ENCODE results near the gene SECTM1. TPM values are rescaled to one million over a fixed set of nuclear protein-coding genes. Genes with fewer than 3 reads are reported as not detected.

The SECTM1 gene
- total RNA-seq, 2 donors from 2014 or later = not detected

DNA sequence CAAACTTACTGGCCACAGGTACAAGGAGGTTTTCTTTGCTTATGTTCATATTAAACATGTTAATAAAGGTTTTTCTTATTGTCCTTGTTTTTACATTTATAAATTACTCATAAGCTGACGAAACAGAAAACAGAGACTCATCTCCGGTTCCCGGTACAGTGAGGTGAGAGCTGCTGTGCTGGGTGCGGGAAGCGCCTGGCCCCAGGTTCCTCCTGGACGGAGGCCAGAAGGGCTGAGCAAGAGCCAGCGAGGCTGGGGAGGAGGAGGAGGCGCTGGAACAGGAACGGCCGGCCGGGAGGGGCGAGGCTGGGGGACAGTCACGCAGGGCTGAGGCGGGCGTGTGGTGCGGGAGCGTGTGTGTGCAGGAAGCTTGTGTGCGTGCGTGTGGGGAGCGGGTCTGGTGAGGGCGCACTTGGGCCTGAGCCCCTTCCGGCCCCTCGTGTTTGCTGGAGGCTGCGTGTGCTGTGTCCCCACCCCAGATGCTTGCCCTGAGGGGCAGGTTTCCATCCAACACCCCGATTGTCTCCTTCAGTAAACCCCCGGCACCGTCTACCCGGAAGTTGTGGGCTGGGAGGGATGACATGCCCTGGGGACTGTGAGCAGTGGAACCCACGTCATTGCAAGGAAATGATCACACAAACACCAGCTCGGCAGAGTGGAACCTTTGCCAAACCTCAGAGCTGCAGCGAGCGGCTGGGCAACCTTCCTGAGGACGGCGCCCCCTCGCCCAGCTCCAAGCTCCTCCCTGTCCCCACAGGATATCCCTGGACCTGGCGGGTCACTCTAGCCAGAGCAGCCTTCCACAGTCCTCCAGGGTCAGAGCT, 35.6 kb downstream of the SECTM1 start:
- DNase-seq = peak; percentile 59
- TF ChIP-seq, protein P1, sequence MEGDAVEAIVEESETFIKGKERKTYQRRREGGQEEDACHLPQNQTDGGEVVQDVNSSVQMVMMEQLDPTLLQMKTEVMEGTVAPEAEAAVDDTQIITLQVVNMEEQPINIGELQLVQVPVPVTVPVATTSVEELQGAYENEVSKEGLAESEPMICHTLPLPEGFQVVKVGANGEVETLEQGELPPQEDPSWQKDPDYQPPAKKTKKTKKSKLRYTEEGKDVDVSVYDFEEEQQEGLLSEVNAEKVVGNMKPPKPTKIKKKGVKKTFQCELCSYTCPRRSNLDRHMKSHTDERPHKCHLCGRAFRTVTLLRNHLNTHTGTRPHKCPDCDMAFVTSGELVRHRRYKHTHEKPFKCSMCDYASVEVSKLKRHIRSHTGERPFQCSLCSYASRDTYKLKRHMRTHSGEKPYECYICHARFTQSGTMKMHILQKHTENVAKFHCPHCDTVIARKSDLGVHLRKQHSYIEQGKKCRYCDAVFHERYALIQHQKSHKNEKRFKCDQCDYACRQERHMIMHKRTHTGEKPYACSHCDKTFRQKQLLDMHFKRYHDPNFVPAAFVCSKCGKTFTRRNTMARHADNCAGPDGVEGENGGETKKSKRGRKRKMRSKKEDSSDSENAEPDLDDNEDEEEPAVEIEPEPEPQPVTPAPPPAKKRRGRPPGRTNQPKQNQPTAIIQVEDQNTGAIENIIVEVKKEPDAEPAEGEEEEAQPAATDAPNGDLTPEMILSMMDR (conservative IDR thresholded peaks at IDR 0.05) = no peak
- H3K27me3 Mint-ChIP-seq (ENCODE audit: insufficient read depth) = peaks cover 23% of the 10 kb centered on the region
- no peak overlapping the region for H3K4me3 Mint-ChIP-seq
- H3K27me3 ChIP-seq (ENCODE audit: control insufficient read depth, insufficient read depth, low read length, poor library complexity, severe bottlenecking) = no peaks in the 10 kb centered on the region
- no peaks in the 10 kb centered on the region for H3K9me3 Mint-ChIP-seq
- H3K4me1 ChIP-seq (ENCODE audit: control insufficient read depth, insufficient read depth, low read length) = no peaks in the 10 kb centered on the region
- H3K36me3 Mint-ChIP-seq (ENCODE audit: low read depth) = no peaks in the 10 kb centered on the region
- no peak overlapping the region for H3K27ac ChIP-seq (ENCODE audit: low read depth, low read length)
- 87 to 88% methylated on average over 17 to 36 of the region's 36 CpGs for WGBS, 2 experiments (ENCODE audit: insufficient coverage in 1 of 2, insufficient read length in 1 of 2)
- peaks cover 8% of the 10 kb centered on the region for H3K4me1 Mint-ChIP-seq
- H3K9ac ChIP-seq (ENCODE audit: extremely low read depth, low read length, poor library complexity, severe bottlenecking) = no peak overlapping the region
- no peaks in the 10 kb centered on the region for H3K9me3 ChIP-seq (ENCODE audit: control insufficient read depth, low read length)
- H3K36me3 ChIP-seq (ENCODE audit: control insufficient read depth, insufficient read depth, low read length) = no peaks in the 10 kb centered on the region
- H3K4me3 ChIP-seq (ENCODE audit: low read length) = no peak overlapping the region
- no peak overlapping the region for H3K27ac Mint-ChIP-seq

DNA sequence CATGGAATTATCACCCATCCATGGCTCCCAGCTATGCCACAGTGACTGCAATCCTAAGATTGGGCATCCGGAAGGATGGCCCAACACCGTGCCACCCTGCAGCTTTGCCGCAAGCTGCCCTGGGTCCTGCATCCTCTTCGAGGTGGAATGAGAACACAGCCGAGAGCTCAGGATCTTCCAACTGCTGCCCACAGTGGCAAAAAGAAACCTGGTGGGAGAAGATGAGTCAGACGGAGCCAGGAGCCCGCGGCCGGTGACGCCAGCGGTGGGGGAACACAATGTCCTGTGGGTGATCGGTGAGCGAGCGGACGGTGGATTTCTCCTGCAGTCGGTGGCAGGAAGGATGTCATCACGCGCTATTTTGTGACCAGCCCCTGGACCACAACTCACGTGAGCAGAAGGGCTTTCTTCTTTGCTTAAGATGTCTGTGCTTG, 36.3 kb downstream of the SECTM1 start:
- H3K4me3 ChIP-seq (ENCODE audit: low read length) = no peak overlapping the region
- no peak overlapping the region for H3K27ac ChIP-seq (ENCODE audit: low read depth, low read length)
- no peaks in the 10 kb centered on the region for H3K4me1 ChIP-seq (ENCODE audit: control insufficient read depth, insufficient read depth, low read length)
- no peaks in the 10 kb centered on the region for H3K9me3 ChIP-seq (ENCODE audit: control insufficient read depth, low read length)
- H3K27me3 ChIP-seq (ENCODE audit: control insufficient read depth, insufficient read depth, low read length, poor library complexity, severe bottlenecking) = no peaks in the 10 kb centered on the region
- Mint-ChIP-seq H3K9me3 (no peaks in the 10 kb centered on the region), H3K4me3 (no peak overlapping the region), H3K27ac (no peak overlapping the region), H3K36me3 (ENCODE audit: low read depth) (no peaks in the 10 kb centered on the region), H3K4me1 (peaks cover 8% of the 10 kb centered on the region), H3K27me3 (ENCODE audit: insufficient read depth) (peaks cover 23% of the 10 kb centered on the region)
- 88 to 90% methylated on average over 18 to 19 of the region's 19 CpGs for WGBS, 2 experiments (ENCODE audit: insufficient coverage in 1 of 2, insufficient read length in 1 of 2)
- no peak overlapping the region for H3K9ac ChIP-seq (ENCODE audit: extremely low read depth, low read length, poor library complexity, severe bottlenecking)
- DNase-seq = no peak
- no peaks in the 10 kb centered on the region for H3K36me3 ChIP-seq (ENCODE audit: control insufficient read depth, insufficient read depth, low read length)
- TF ChIP-seq, protein P1 (conservative IDR thresholded peaks at IDR 0.05) = no peak

DNA sequence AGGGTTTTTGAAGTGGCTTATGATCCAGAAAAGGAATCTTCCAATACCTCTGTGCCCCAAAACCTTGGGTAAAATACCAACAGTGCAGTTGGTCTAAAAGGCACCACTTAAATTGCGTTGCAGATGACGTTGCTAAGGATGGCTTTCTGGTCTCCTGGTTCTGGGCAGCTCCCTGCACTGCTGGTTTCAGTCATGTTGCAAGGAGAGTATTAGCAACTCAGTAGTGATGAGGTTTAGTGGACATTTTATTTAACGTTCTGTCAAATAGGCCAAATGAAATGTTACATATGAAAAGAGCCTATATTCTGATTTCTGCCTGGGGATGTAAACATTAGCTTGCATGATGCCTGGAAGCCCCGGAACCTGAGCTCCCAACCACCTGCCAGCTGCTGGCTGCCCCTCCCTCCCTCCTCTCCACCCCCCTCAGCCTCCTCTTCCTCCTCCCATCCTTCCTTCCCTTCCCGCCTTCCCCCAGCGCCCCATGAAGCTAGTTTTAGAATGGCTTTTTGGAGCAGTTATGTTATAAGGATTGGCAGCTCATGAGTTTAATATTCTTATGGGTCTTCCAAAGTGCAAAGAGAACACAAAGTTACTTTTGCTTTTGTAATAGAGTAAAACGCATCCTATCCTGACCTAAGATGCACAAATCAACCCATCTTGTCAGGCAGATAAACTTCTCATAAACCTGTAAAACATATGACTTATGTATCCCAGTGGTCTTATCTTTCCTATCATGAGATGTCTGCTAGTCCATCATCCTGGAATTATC, 36.9 kb downstream of the SECTM1 start:
- TF ChIP-seq, protein P1 (conservative IDR thresholded peaks at IDR 0.05) = no peak
- H3K4me3 ChIP-seq (ENCODE audit: low read length) = no peak overlapping the region
- H3K9me3 ChIP-seq (ENCODE audit: control insufficient read depth, low read length) = no peaks in the 10 kb centered on the region
- no peaks in the 10 kb centered on the region for H3K36me3 Mint-ChIP-seq (ENCODE audit: low read depth)
- WGBS, 2 experiments (ENCODE audit: insufficient coverage in 1 of 2, insufficient read length in 1 of 2) = 75 to 85% methylated on average over 4 to 5 of the region's 7 CpGs
- DNase-seq = no peak
- H3K9me3 Mint-ChIP-seq = no peaks in the 10 kb centered on the region
- no peak overlapping the region for H3K27ac ChIP-seq (ENCODE audit: low read depth, low read length)
- no peaks in the 10 kb centered on the region for H3K27me3 ChIP-seq (ENCODE audit: control insufficient read depth, insufficient read depth, low read length, poor library complexity, severe bottlenecking)
- H3K4me3 Mint-ChIP-seq = no peak overlapping the region
- H3K27ac Mint-ChIP-seq = no peak overlapping the region
- H3K4me1 Mint-ChIP-seq = peaks cover 8% of the 10 kb centered on the region
- no peaks in the 10 kb centered on the region for H3K4me1 ChIP-seq (ENCODE audit: control insufficient read depth, insufficient read depth, low read length)
- no peaks in the 10 kb centered on the region for H3K36me3 ChIP-seq (ENCODE audit: control insufficient read depth, insufficient read depth, low read length)
- no peak overlapping the region for H3K9ac ChIP-seq (ENCODE audit: extremely low read depth, low read length, poor library complexity, severe bottlenecking)
- H3K27me3 Mint-ChIP-seq (ENCODE audit: insufficient read depth) = peaks cover 23% of the 10 kb centered on the region
